ENCODE measurements around the gene NUP133. TPM values are rescaled to one million over a fixed set of nuclear protein-coding genes. Genes with fewer than 3 reads are reported as not detected.
"Not testable (repeated sequence)": the region's sequence is repeated elsewhere in the genome, so short reads cannot be mapped to it uniquely, and the experiment has no call there.

NUP133 gene
- polyA plus RNA-seq, 1 experiment, result 29.6 TPM

GRCh38 chr1:229427572-229427971, 80.6 kb downstream of the NUP133 start:
- Histone ChIP-seq H3K27ac (ENCODE audit: low read depth, low read length) (no peak overlapping the region), H3K4me3 (ENCODE audit: low read depth, low read length) (no peak overlapping the region), H3K9me3 (ENCODE audit: control insufficient read depth, insufficient read depth, low read length) (no peaks in the 10 kb centered on the region; the same call in 1 of the 2 replicates), H3K27me3 (ENCODE audit: control insufficient read depth, insufficient read depth, low read length) (peaks cover 52% of the 10 kb centered on the region)
- POLR2A ChIA-PET, result no interaction called here
- no peak for DNase-seq (ENCODE audit: low read depth, low spot score)
- TF ChIP-seq CTCF (IDR thresholded peaks at IDR 0.05; ENCODE audit: low read depth, low read length), result no peak
- CTCF ChIA-PET, result interaction anchor here (0.6 kb wide), 1 partner anchor 16 kb away, joined by 4 read pairs; no protein-coding TSS in a partner anchor

GRCh38 chr1:229425564-229426159, 82.5 kb downstream of the NUP133 start:
- POLR2A ChIA-PET, result no interaction called here
- TF ChIP-seq CTCF (IDR thresholded peaks at IDR 0.05; ENCODE audit: low read depth, low read length), result no peak

GRCh38 chr1:229420765-229421164, 87.4 kb downstream of the NUP133 start:
- CTCF ChIA-PET, result no interaction called here
- TF ChIP-seq CTCF (IDR thresholded peaks at IDR 0.05; ENCODE audit: low read depth, low read length), result no peak
- no peak for DNase-seq (ENCODE audit: low read depth, low spot score)
- Histone ChIP-seq H3K4me3 (ENCODE audit: low read depth, low read length) (no peak overlapping the region), H3K27me3 (ENCODE audit: control insufficient read depth, insufficient read depth, low read length) (peaks cover 11% of the 10 kb centered on the region), H3K27ac (ENCODE audit: low read depth, low read length) (no peak overlapping the region), H3K9me3 (ENCODE audit: control insufficient read depth, insufficient read depth, low read length) (no peaks in the 10 kb centered on the region)
- POLR2A ChIA-PET, result no interaction called here

More at GRCh38 chr1:229425564-229426159, 82.5 kb downstream of the NUP133 start:
- DNase-seq (ENCODE audit: low read depth, low spot score), result no peak
- CTCF ChIA-PET, result no interaction called here
- no peak overlapping the region for H3K4me3 ChIP-seq (ENCODE audit: low read depth, low read length)
- no peak overlapping the region for H3K27ac ChIP-seq (ENCODE audit: low read depth, low read length)
- H3K9me3 ChIP-seq (ENCODE audit: control insufficient read depth, insufficient read depth, low read length), result no peaks in the 10 kb centered on the region; the same call in 1 of the 2 replicates
- H3K27me3 ChIP-seq (ENCODE audit: control insufficient read depth, insufficient read depth, low read length), result peaks cover 35% of the 10 kb centered on the region

- H3K27ac ChIP-seq (ENCODE audit: low read depth, low read length), result no peak overlapping the region
Observed at GRCh38 chr1:229420224-229420623, 87.9 kb downstream of the NUP133 start.

GRCh38 chr1:229418586-229418985, 89.6 kb downstream of the NUP133 start:
- CTCF ChIA-PET; H3K4me3 ChIP-seq (ENCODE audit: low read depth, low read length); H3K27me3 ChIP-seq (ENCODE audit: control insufficient read depth, insufficient read depth, low read length); H3K27ac ChIP-seq (ENCODE audit: low read depth, low read length); H3K9me3 ChIP-seq (ENCODE audit: control insufficient read depth, insufficient read depth, low read length); DNase-seq (ENCODE audit: low read depth, low spot score); POLR2A ChIA-PET: not testable (repeated sequence)

More at GRCh38 chr1:229420224-229420623, 87.9 kb downstream of the NUP133 start:
- Histone ChIP-seq H3K4me3 (ENCODE audit: low read depth, low read length) (no peak overlapping the region), H3K27me3 (ENCODE audit: control insufficient read depth, insufficient read depth, low read length) (peaks cover 8% of the 10 kb centered on the region), H3K9me3 (ENCODE audit: control insufficient read depth, insufficient read depth, low read length) (no peaks in the 10 kb centered on the region)
- TF ChIP-seq CTCF (IDR thresholded peaks at IDR 0.05; ENCODE audit: low read depth, low read length), result no peak
- CTCF ChIA-PET, result no interaction called here
- no peak for DNase-seq (ENCODE audit: low read depth, low spot score)
- POLR2A ChIA-PET, result no interaction called here

- H3K27ac ChIP-seq (ENCODE audit: low read depth, low read length); H3K4me3 ChIP-seq (ENCODE audit: low read depth, low read length); POLR2A ChIA-PET; CTCF ChIA-PET; DNase-seq (ENCODE audit: low read depth, low spot score); H3K9me3 ChIP-seq (ENCODE audit: control insufficient read depth, insufficient read depth, low read length): not testable (repeated sequence)
- peaks cover 16% of the 10 kb centered on the region for H3K27me3 ChIP-seq (ENCODE audit: control insufficient read depth, insufficient read depth, low read length)
Observed at GRCh38 chr1:229412810-229413209, 95.3 kb downstream of the NUP133 start.
